Activated CD4-positive, alpha-beta memory T cell treated with anti-CD3 and anti-CD28 coated beads for 36 hours (primary cell): ENCODE measurements around the gene TBC1D3B. TPM values are rescaled to one million over a fixed set of nuclear protein-coding genes. Genes with fewer than 3 reads are reported as not detected.
"Not testable (repeated sequence)": the region's sequence is repeated elsewhere in the genome, so short reads cannot be mapped to it uniquely, and the experiment has no call there.

Experiments used
- CTCF ChIA-PET: fragments of 350-600 bp; sonication (Branson Sonifier 250); formaldehyde crosslinking; loops from one replicate; lab custom pipeline; 2021; ENCODE audit warnings: antibody characterized with exemption, inconsistent platforms; lab: Charles Lee
- POLR2A ChIA-PET: fragments of 350-600 bp; sonication (Branson Sonifier 250); formaldehyde crosslinking; loops from one replicate; lab custom pipeline; 2021; ENCODE audit warnings: antibody characterized with exemption; lab: Charles Lee
- DNase-seq: peaks from one replicate; pipeline ENCODE4 v3.0.0-alpha.2; 2020
- H3K27ac Mint-ChIP-seq: one replicate; pipeline ENCODE4 v1.8.0; 2021; ENCODE audit warnings: mixed read lengths
- H3K27me3 Mint-ChIP-seq: one replicate; pipeline ENCODE4 v1.8.0; 2021; ENCODE audit warnings: mixed read lengths
- H3K36me3 Mint-ChIP-seq: one replicate; pipeline ENCODE4 v1.8.0; 2021; ENCODE audit warnings: mixed read lengths
- H3K4me1 Mint-ChIP-seq: one replicate; pipeline ENCODE4 v1.8.0; 2021; ENCODE audit warnings: low read depth, mixed read lengths
- H3K4me3 Mint-ChIP-seq: one replicate; pipeline ENCODE4 v1.8.0; 2021; ENCODE audit warnings: mild to moderate bottlenecking, mixed read lengths
- H3K9me3 Mint-ChIP-seq: one replicate; pipeline ENCODE4 v1.8.0; 2021; ENCODE audit warnings: mixed read lengths
- intact Hi-C: fragments of 100-400 bp; cut with micrococcal nuclease; formaldehyde crosslinking; loops from one replicate; pipeline ENCODE4 v1.15.1; 2023
- total RNA-seq, 2 experiments: library from RNA; stranded (reverse); gene quantifications; one replicate each; pipeline ENCODE4 v1.2.3, GENCODE V29; 2021

TBC1D3B gene
- total RNA-seq, 2 experiments from 2014 or later: 5.6 to 8.1 TPM

GRCh38 chr17:36195434-36196130, 19.1 kb upstream of the TBC1D3B start:
- no peak for DNase-seq
- intact Hi-C loops: no loop called here
- H3K4me1 Mint-ChIP-seq: peaks cover 19% of the 10 kb centered on the region
- H3K27me3 Mint-ChIP-seq: peaks cover 30% of the 10 kb centered on the region
- POLR2A ChIA-PET: no interaction called here
- H3K9me3 Mint-ChIP-seq: no peaks in the 10 kb centered on the region
- H3K27ac Mint-ChIP-seq: no peak overlapping the region
- no peaks in the 10 kb centered on the region for H3K36me3 Mint-ChIP-seq
- H3K4me3 Mint-ChIP-seq: no peak overlapping the region
- CTCF ChIA-PET: no interaction called here

GRCh38 chr17:36194832-36195433, 18.5 kb upstream of the TBC1D3B start:
- Mint-ChIP-seq H3K4me1 (peaks cover 19% of the 10 kb centered on the region), H3K27me3 (peaks cover 28% of the 10 kb centered on the region)
- H3K9me3 Mint-ChIP-seq, H3K36me3 Mint-ChIP-seq, POLR2A ChIA-PET, CTCF ChIA-PET, intact Hi-C loops, DNase-seq, H3K4me3 Mint-ChIP-seq, H3K27ac Mint-ChIP-seq: not testable (repeated sequence)

DNA sequence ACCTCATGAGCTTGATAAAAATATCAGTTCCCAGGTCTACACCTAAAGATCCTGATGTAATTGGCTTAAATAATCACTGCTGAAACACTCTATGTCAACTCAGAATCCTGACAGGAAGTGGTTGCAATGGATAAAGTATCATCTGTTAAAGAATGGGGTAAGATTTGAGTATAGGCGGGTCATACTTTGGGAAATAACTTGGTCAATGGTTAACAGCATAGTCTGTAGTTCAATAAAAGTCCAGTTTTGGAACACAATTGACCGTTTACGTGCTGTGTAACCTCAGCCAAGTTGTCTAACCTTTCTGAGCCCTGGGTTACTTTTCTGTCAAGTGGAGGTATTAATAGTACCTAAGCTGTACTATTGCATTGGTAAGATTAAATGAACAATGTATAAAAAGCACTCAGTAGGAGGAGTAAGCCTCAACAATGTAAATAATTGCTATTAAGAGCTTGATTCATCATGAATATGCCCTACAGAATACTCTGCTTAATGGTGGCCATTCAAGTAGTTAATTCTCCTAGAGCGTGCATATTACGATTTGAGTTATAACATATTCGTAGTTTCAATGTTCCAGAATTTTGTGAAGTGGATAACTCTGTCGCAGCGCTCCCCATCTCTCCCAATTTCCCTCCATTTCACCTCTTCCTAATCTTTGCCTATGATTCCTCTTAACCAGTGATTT, 17.9 kb upstream of the TBC1D3B start:
- peaks cover 19% of the 10 kb centered on the region for H3K4me1 Mint-ChIP-seq
- H3K36me3 Mint-ChIP-seq, H3K4me3 Mint-ChIP-seq, H3K9me3 Mint-ChIP-seq, H3K27ac Mint-ChIP-seq, intact Hi-C loops, DNase-seq: not testable (repeated sequence)
- CTCF ChIA-PET: interaction anchor here (0.5 kb wide), 1 partner anchor 42 kb away, joined by 3 read pairs; no protein-coding TSS in a partner anchor
- peaks cover 28% of the 10 kb centered on the region for H3K27me3 Mint-ChIP-seq
- POLR2A ChIA-PET: interaction anchor here (1.5 kb wide), 1 partner anchor 11 kb away, joined by 3 read pairs; no protein-coding TSS in a partner anchor

DNA sequence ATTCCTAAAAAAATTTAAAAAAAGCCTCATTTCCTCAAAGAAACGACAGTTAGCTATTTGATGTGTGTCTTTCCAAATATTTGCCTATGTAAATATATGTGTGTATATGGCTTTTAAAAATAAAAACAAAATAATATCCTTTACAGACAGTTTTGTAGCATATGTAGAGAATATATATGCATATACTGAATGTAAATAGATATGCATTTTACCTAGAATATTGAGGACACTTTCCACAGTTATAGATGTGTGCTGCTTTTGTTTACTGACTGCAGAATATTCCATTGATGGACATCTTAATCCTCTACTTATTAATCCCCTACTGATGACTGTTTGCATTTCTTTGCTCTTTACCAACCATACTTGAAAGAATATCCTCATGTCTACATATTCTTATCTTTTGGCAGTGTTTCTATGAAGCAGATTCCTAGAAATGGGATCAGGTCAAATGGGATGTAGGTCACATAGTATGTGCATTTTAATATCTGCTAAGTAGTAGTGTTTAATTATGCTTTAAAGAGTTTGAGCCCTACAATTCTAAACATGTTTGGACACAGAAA, 16.9 kb upstream of the TBC1D3B start:
- Mint-ChIP-seq H3K9me3 (no peaks in the 10 kb centered on the region), H3K4me3 (no peak overlapping the region), H3K27me3 (peaks cover 31% of the 10 kb centered on the region), H3K36me3 (no peaks in the 10 kb centered on the region), H3K27ac (no peak overlapping the region), H3K4me1 (peaks cover 15% of the 10 kb centered on the region)
- POLR2A ChIA-PET: interaction anchor here (1.5 kb wide), 1 partner anchor 10 kb away, joined by 3 read pairs; no protein-coding TSS in a partner anchor
- intact Hi-C loops: no loop called here
- no peak for DNase-seq
- CTCF ChIA-PET: interaction anchor here (0.8 to 1.2 kb wide), 2 partner anchors 44 to 224 kb away, joined by 3 to 4 read pairs; no protein-coding TSS in a partner anchor

GRCh38 chr17:36190549-36191330, 14.3 kb upstream of the TBC1D3B start:
- POLR2A ChIA-PET, intact Hi-C loops, H3K27ac Mint-ChIP-seq, H3K4me3 Mint-ChIP-seq, H3K36me3 Mint-ChIP-seq, CTCF ChIA-PET, DNase-seq, H3K9me3 Mint-ChIP-seq: not testable (repeated sequence)
- H3K27me3 Mint-ChIP-seq: peaks cover 42% of the 10 kb centered on the region
- H3K4me1 Mint-ChIP-seq: peaks cover 11% of the 10 kb centered on the region

- H3K4me1 Mint-ChIP-seq: peaks cover 11% of the 10 kb centered on the region
- CTCF ChIA-PET, H3K9me3 Mint-ChIP-seq, H3K27ac Mint-ChIP-seq, H3K36me3 Mint-ChIP-seq, DNase-seq, POLR2A ChIA-PET, H3K4me3 Mint-ChIP-seq: not testable (repeated sequence)
- peaks cover 44% of the 10 kb centered on the region for H3K27me3 Mint-ChIP-seq
- intact Hi-C loops: loop anchor here (10.0 kb wide), 1 partner anchor 75 kb away; no protein-coding TSS in a partner anchor
These were observed 13.6 kb upstream of the TBC1D3B start for GRCh38 chr17:36189993-36190392.

DNA sequence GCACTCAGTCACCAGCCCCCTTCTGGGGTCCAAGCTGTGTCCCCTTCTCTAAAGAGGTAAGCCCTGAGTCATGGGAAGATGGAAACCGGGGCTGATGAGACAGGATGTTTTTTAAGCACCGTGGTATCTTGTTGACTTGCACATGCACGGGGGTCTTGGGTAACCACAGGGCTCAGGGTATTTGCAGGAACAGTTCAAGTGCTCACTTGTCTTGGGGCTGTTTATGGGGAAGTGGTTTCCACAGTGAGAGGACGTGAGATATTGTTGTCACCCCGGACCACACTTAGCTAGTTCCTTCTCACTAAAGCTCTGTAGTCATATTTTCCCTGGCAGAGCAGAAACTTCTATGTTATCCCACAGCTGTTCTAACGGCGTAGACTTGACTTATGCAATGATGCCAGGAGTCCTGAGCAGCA, 12.5 kb upstream of the TBC1D3B start:
- H3K36me3 Mint-ChIP-seq: no peaks in the 10 kb centered on the region
- H3K27ac Mint-ChIP-seq: no peak overlapping the region
- H3K4me1 Mint-ChIP-seq: peaks cover 11% of the 10 kb centered on the region
- POLR2A ChIA-PET: no interaction called here
- peaks cover 50% of the 10 kb centered on the region for H3K27me3 Mint-ChIP-seq
- no peak overlapping the region for H3K4me3 Mint-ChIP-seq
- no peaks in the 10 kb centered on the region for H3K9me3 Mint-ChIP-seq
- DNase-seq: no peak
- intact Hi-C loops: loop anchor here (10.0 kb wide), 1 partner anchor 74 kb away; no protein-coding TSS in a partner anchor
- CTCF ChIA-PET: no interaction called here

- H3K9me3 Mint-ChIP-seq, DNase-seq, CTCF ChIA-PET, H3K36me3 Mint-ChIP-seq, POLR2A ChIA-PET, H3K27ac Mint-ChIP-seq, H3K4me3 Mint-ChIP-seq: not testable (repeated sequence)
- Mint-ChIP-seq H3K27me3 (peaks cover 56% of the 10 kb centered on the region), H3K4me1 (peaks cover 11% of the 10 kb centered on the region)
- intact Hi-C loops: loop anchor here (10.0 kb wide), 1 partner anchor 73 kb away; no protein-coding TSS in a partner anchor
These were observed 11.7 kb upstream of the TBC1D3B start for GRCh38 chr17:36187943-36188665.

DNA sequence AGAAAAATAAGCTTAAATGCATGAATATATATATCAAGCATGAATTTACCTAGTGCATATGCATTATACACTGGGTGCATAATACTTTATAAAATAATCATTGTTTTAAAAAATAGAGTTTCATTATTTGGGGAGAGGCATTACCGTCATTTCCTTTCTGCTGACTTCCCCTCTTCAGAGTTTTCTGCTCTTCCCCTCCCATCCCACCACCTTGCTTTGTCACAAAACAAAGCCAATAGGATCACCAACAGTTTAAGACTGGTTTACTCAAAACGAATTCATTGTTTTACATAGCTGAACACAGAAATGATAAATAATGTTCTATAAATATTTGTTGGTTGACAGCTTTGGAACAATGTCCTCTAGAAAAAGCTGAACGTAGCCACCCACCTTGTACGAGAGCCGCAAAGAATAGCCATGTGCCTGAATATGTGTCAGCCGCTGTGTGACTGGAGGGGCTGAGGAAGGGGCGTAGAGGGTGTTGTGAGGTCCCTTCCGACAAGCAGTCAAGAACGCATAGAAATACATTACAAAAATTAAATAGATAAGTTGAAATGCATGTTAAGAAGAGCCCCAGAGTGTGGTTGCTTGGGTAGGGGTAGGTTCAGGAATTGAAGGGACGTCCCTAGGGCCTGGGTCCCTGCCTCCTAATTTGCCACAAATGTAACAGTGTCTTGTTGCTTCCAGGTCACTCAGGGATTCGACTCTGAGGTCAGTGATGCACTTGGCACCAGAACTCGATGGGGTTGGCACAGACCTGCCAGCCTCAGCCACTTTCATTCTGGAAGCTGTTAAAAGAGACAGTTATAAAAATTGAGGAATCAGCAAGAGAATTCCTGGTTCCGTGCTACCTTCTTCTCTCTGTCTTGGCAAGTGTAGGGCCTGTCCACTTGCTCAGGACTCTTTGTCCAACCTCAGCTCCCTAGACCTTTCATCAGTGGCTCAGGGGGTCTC, 10.7 kb upstream of the TBC1D3B start:
- H3K27ac Mint-ChIP-seq, H3K9me3 Mint-ChIP-seq, H3K4me1 Mint-ChIP-seq, H3K4me3 Mint-ChIP-seq, H3K36me3 Mint-ChIP-seq, DNase-seq, POLR2A ChIA-PET, CTCF ChIA-PET: not testable (repeated sequence)
- intact Hi-C loops: loop anchor here (10.0 kb wide), 1 partner anchor 72 kb away; no protein-coding TSS in a partner anchor
- H3K27me3 Mint-ChIP-seq: peaks cover 57% of the 10 kb centered on the region

- Mint-ChIP-seq H3K27me3 (peaks cover 67% of the 10 kb centered on the region), H3K36me3 (no peaks in the 10 kb centered on the region), H3K9me3 (no peaks in the 10 kb centered on the region), H3K27ac (no peak overlapping the region), H3K4me3 (no peak overlapping the region), H3K4me1 (peaks cover 8% of the 10 kb centered on the region)
- intact Hi-C loops: loop anchor here (10.0 kb wide), 1 partner anchor 71 kb away; no protein-coding TSS in a partner anchor
- no peak for DNase-seq
- ChIA-PET POLR2A (no interaction called here), CTCF (no interaction called here)
These were observed 9.0 kb upstream of the TBC1D3B start for GRCh38 chr17:36185416-36185815.
